A549 (cell line): ENCODE measurements around the gene FAM162A. TPM values are rescaled to one million over a fixed set of nuclear protein-coding genes. Genes with fewer than 3 reads are reported as not detected.

ENCODE experiments used
- ATAC-seq, 2 experiments: fragments of 200-7000 bp in 1 of 2; fragments of >200 bp in 1 of 2; cut with Nextera tagmentation in 1 of 2; cut with Tn5 transposase in 1 of 2; 3 replicates each; pipeline versions ENCODE4 v1.8.0 to v1.9.1; 2018 to 2020; ENCODE audit warnings: mild to moderate bottlenecking in 1 of 2, moderate library complexity in 1 of 2
- CTCF ChIA-PET: fragments of 300-600 bp; sonication (Branson Sonifier 250); formaldehyde crosslinking; extraction: SDS; loops from one replicate; lab custom pipeline; 2021; ENCODE audit warnings: antibody characterized with exemption, inconsistent platforms; lab: Yijun Ruan, JAX
- POLR2A ChIA-PET: fragments of 350-600 bp; formaldehyde crosslinking; extraction: SDS; loops from one replicate; lab custom pipeline; 2021; ENCODE audit warnings: antibody characterized with exemption, inconsistent platforms; lab: Yijun Ruan, JAX
- DNase-seq, 2 experiments: peaks; one replicate each; pipeline versions ENCODE4 v3.0.0 to v3.0.0-alpha.2; 2011 to 2016; ENCODE audit warnings: low read depth in 1 of 2, low spot score in 1 of 2
- FAIRE-seq: peaks from 2 replicates; lab custom pipeline; 2011; peaks lifted over from hg19 to GRCh38; lab: Jason Lieb, UNC
- H3K27ac ChIP-seq, 2 experiments: fragments of >200 bp; sonication (Bioruptor Twin); formaldehyde crosslinking; 3 replicates each; pipeline ENCODE4 v1.5.1; 2016 to 2017
- H3K4me1 ChIP-seq: fragments of >200 bp; sonication (Bioruptor Twin); formaldehyde crosslinking; 3 replicates; pipeline ENCODE4 v1.6.1; 2016
- H3K4me2 ChIP-seq: fragments of >200 bp; sonication (Bioruptor Twin); formaldehyde crosslinking; 3 replicates; pipeline ENCODE4 v1.6.1; 2016
- H3K4me3 ChIP-seq: fragments of >200 bp; sonication (Bioruptor Twin); formaldehyde crosslinking; 3 replicates; pipeline ENCODE4 v1.5.1; 2016
- H3K9me3 ChIP-seq: fragments of >200 bp; sonication (Bioruptor Twin); formaldehyde crosslinking; 3 replicates; pipeline ENCODE4 v1.6.1; 2016
- BHLHE40 ChIP-seq: IDR thresholded peaks from 2 replicates; pipeline ENCODE4 v1.6.1; 2012; ENCODE audit warnings: low read depth, low read length, inconsistent platforms
- CBX2 ChIP-seq: fragments of 200-600 bp; sonication (generic); IDR thresholded peaks from 2 replicates; pipeline ENCODE4 v1.6.1; 2016; ENCODE audit warnings: low read depth, mild to moderate bottlenecking, borderline replicate concordance
- CBX8 ChIP-seq: fragments of 200-600 bp; sonication (generic); IDR thresholded peaks from 2 replicates; pipeline ENCODE4 v1.6.1; 2016
- ESRRA ChIP-seq: fragments of 150-350 bp; IDR thresholded peaks from 2 replicates; pipeline ENCODE4 v1.6.1; 2014; ENCODE audit warnings: mild to moderate bottlenecking, low read length, borderline replicate concordance
- FOSL2 ChIP-seq, 2 experiments: fragments of 450-650 bp in 1 of 2; fragments of >200 bp in 1 of 2; sonication (Bioruptor Twin) in 1 of 2; formaldehyde crosslinking; IDR thresholded peaks; 2 replicates each; pipeline versions ENCODE4 v1.5.0 to v1.6.1; 2016 to 2020; ENCODE audit warnings: mild to moderate bottlenecking in 1 of 2, moderate library complexity in 1 of 2
- FOXS1 ChIP-seq: fragments of 250-450 bp; sonication (Bioruptor Pico); IDR thresholded peaks from 2 replicates; pipeline ENCODE4 v1.5.0; 2020; ENCODE audit warnings: mild to moderate bottlenecking, moderate library complexity
- GATA3 ChIP-seq: IDR thresholded peaks from 2 replicates; pipeline ENCODE4 v1.6.1; 2012; ENCODE audit warnings: borderline replicate concordance
- HOXB13 ChIP-seq: fragments of 250-450 bp; sonication (Bioruptor Pico); IDR thresholded peaks from 2 replicates; pipeline ENCODE4 v1.5.0; 2020; ENCODE audit warnings: low read depth, mild to moderate bottlenecking, moderate library complexity
- HOXB5 ChIP-seq: fragments of 250-450 bp; sonication (Bioruptor Pico); IDR thresholded peaks from 2 replicates; pipeline ENCODE4 v1.5.0; 2020; ENCODE audit warnings: mild to moderate bottlenecking, moderate library complexity
- JUN ChIP-seq, 2 experiments: fragments of >200 bp; sonication (Bioruptor Twin); formaldehyde crosslinking; IDR thresholded peaks; 2 replicates in 1 of 2; 3 replicates in 1 of 2; pipeline ENCODE4 v1.6.1; 2016 to 2017
- KDM1A ChIP-seq: fragments of 200-600 bp; sonication (generic); IDR thresholded peaks from 2 replicates; pipeline ENCODE4 v1.6.1; 2016; ENCODE audit warnings: low read depth, mild to moderate bottlenecking
- KDM5A ChIP-seq: fragments of 200-600 bp; sonication (generic); IDR thresholded peaks from 2 replicates; pipeline ENCODE4 v1.6.1; 2016; ENCODE audit warnings: antibody characterized with exemption, mild to moderate bottlenecking
- MAFK ChIP-seq: fragments of 450-650 bp; IDR thresholded peaks from 2 replicates; pipeline ENCODE4 v1.6.1; 2014; ENCODE audit not compliant: partially characterized antibody
- MAZ ChIP-seq: fragments of 150-350 bp; IDR thresholded peaks from 2 replicates; pipeline ENCODE4 v1.6.1; 2014; ENCODE audit warnings: antibody characterized with exemption, low read depth, low read length, borderline replicate concordance
- NR3C1 ChIP-seq: fragments of >200 bp; sonication (Bioruptor Twin); formaldehyde crosslinking; IDR thresholded peaks from 3 replicates; pipeline ENCODE4 v1.6.1; 2017
- PBX3 ChIP-seq: IDR thresholded peaks from 2 replicates; pipeline ENCODE4 v1.6.1; 2012
- RAD21 ChIP-seq, 2 experiments: fragments of >200 bp in 1 of 2; sonication (Bioruptor Twin) in 1 of 2; formaldehyde crosslinking in 1 of 2; IDR thresholded peaks in 1 of 2; conservative IDR thresholded peaks in 1 of 2; 2 replicates in 1 of 2; 3 replicates in 1 of 2; pipeline ENCODE4 v1.6.1; 2012 to 2018; ENCODE audit warnings: inconsistent platforms in 1 of 2
- RARB ChIP-seq: fragments of 250-450 bp; sonication (Bioruptor Pico); IDR thresholded peaks from 2 replicates; pipeline ENCODE4 v1.8.0; 2021; ENCODE audit warnings: mild to moderate bottlenecking, moderate library complexity
- SMC3 ChIP-seq: fragments of >200 bp; sonication (Bioruptor Twin); formaldehyde crosslinking; IDR thresholded peaks from 3 replicates; pipeline ENCODE4 v1.6.1; 2018; ENCODE audit warnings: inconsistent platforms
- ZC3H11A ChIP-seq: fragments of 450-650 bp; IDR thresholded peaks from 2 replicates; pipeline ENCODE4 v1.6.1; 2014; ENCODE audit warnings: antibody characterized with exemption, mild to moderate bottlenecking
- ZFP36 ChIP-seq: fragments of 450-650 bp; IDR thresholded peaks from 2 replicates; pipeline ENCODE4 v1.6.1; 2014; ENCODE audit warnings: borderline replicate concordance; ENCODE audit not compliant: partially characterized antibody
- ZNF302 ChIP-seq: fragments of 250-450 bp; sonication (Bioruptor Pico); IDR thresholded peaks from 2 replicates; pipeline ENCODE4 v1.9.0; 2021; ENCODE audit warnings: inconsistent platforms, mild to moderate bottlenecking, moderate library complexity
- WGBS: methylation state at CpG from one replicate; pipeline ENCODE4 v1.1.6; 2017; ENCODE audit errors: missing lambda C conversion rate; 5-methylcytosine and 5-hydroxymethylcytosine counted together
- polyA plus RNA-seq, 4 experiments: library from polyadenylated mRNA; depleted of rRNA in 3 of 4; stranded (reverse); fragments of >200 nt; fragmentation: RNase III in 1 of 4; extraction: RNeasy Plus Mini Kit Qiagen cat#74134 plus additional on column Dnase treatment in 1 of 4; gene quantifications; 2 replicates in 3 of 4; 3 replicates in 1 of 4; pipeline ENCODE4 v1.2.3, GENCODE V29; 2011 to 2017
- TF ChIP-seq, protein P1 (sequence below): fragments of 250-450 bp; sonication (Bioruptor Pico); IDR thresholded peaks from 2 replicates; pipeline ENCODE4 v1.5.0; 2021; ENCODE audit warnings: mild to moderate bottlenecking, moderate library complexity, borderline replicate concordance
- TF ChIP-seq, protein P2 (sequence below): fragments of >200 bp; sonication (Bioruptor Twin); formaldehyde crosslinking; IDR thresholded peaks from 2 replicates; pipeline ENCODE4 v1.6.1; 2016
- TF ChIP-seq, protein P3 (sequence below): fragments of 150-350 bp; IDR thresholded peaks from 2 replicates; pipeline ENCODE4 v1.6.1; 2014; ENCODE audit warnings: low read depth, mild to moderate bottlenecking, low read length

The FAM162A gene
- polyA plus RNA-seq, 2 of the 4 experiments (the other 2 are of a cell fraction), result 41.8 to 61.1 TPM

DNA sequence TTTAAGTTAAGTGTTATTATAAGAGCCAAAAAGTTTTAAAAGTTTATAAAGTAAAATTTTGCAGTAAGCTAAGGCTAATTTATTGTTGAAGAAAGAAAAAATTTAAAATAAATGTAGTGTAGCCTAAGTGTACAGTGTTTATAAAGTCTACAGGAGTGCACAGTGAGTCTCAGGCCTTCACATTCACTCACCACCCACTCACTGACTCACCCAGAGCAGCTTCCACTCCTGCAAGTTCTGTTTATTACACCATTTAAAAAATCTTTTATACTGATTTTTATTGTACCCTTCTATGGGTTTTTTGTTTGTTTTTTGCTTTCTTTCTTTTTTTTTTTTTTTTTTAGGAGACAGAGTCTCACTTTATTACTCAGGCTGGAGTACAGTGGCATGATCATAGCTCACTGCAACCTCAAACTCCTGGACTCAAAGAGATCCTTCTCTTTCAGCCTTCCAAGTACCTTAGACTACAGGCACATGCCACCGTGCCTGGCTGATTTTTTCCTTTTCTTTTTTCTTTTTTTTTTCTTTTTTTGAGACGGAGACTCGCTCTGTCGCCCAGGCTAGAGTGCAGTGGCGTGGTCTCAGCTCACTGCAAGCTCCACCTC is 33.1 kb upstream of the FAM162A start:
- Histone ChIP-seq H3K4me3 (no peak overlapping the region), H3K9me3 (no peaks in the 10 kb centered on the region), H3K4me2 (no peak overlapping the region), H3K4me1 (peaks cover 3% of the 10 kb centered on the region; the same call in 1 of the 3 replicates), H3K27ac (no peak overlapping the region)
- CTCF ChIA-PET, result interaction anchor here (0.7 to 1.1 kb wide), 2 partner anchors 45 to 250 kb away, joined by 3 read pairs; no protein-coding TSS in a partner anchor
- ATAC-seq (no peak), FAIRE-seq (no peak)
- POLR2A ChIA-PET, result interaction anchor here (0.7 kb wide), 1 partner anchor 14 kb away, joined by 3 read pairs; no protein-coding TSS in a partner anchor
- TF ChIP-seq KDM1A (no peak), ESRRA (no peak), CBX2 (no peak), HOXB5 (CRISPR knock-in tag) (no peak)
- TF ChIP-seq, all 56 proteins: peak for 0
- WGBS, result 74% methylated on average over 5 of the region's 5 CpGs
- no peak for DNase-seq

DNA sequence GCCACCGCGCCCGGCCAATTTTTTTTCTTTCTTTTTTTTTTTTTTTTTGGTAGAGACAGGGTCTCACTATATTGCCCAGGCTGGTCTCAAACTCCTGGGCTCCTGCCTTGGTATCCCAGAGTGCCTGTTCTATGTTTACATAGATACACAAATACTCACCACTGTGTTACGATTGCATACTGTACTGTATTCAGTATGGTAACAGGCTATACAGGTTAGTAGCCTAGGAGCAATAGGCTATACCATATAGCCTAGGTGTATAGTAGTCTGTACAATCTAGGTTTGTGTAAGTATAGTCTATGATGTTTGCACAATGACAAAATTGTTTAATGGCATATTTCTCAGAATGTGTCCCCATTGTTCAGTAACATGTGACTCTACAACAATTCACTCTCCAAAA is 32.4 kb upstream of the FAM162A start:
- Histone ChIP-seq H3K27ac (no peak overlapping the region), H3K4me2 (no peak overlapping the region), H3K4me3 (no peak overlapping the region), H3K9me3 (no peaks in the 10 kb centered on the region), H3K4me1 (peaks cover 3% of the 10 kb centered on the region; the same call in 1 of the 3 replicates)
- WGBS, result 88% methylated on average over 4 of the region's 4 CpGs
- TF ChIP-seq, protein P1, sequence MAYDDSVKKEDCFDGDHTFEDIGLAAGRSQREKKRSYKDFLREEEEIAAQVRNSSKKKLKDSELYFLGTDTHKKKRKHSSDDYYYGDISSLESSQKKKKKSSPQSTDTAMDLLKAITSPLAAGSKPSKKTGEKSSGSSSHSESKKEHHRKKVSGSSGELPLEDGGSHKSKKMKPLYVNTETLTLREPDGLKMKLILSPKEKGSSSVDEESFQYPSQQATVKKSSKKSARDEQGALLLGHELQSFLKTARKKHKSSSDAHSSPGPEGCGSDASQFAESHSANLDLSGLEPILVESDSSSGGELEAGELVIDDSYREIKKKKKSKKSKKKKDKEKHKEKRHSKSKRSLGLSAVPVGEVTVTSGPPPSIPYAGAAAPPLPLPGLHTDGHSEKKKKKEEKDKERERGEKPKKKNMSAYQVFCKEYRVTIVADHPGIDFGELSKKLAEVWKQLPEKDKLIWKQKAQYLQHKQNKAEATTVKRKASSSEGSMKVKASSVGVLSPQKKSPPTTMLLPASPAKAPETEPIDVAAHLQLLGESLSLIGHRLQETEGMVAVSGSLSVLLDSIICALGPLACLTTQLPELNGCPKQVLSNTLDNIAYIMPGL (CRISPR knock-in tag), result no peak
- TF ChIP-seq, protein P2, sequence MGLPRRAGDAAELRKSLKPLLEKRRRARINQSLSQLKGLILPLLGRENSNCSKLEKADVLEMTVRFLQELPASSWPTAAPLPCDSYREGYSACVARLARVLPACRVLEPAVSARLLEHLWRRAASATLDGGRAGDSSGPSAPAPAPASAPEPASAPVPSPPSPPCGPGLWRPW, result no peak
- TF ChIP-seq ZNF302 (CRISPR knock-in tag) (no peak), MAZ (no peak), KDM5A (no peak), ESRRA (no peak), RARB (CRISPR knock-in tag) (no peak), GATA3 (no peak), ZFP36 (no peak), CBX8 (no peak), CBX2 (no peak)
- TF ChIP-seq, protein P3, sequence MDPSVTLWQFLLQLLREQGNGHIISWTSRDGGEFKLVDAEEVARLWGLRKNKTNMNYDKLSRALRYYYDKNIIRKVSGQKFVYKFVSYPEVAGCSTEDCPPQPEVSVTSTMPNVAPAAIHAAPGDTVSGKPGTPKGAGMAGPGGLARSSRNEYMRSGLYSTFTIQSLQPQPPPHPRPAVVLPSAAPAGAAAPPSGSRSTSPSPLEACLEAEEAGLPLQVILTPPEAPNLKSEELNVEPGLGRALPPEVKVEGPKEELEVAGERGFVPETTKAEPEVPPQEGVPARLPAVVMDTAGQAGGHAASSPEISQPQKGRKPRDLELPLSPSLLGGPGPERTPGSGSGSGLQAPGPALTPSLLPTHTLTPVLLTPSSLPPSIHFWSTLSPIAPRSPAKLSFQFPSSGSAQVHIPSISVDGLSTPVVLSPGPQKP, result no peak
- no peak for DNase-seq
- ChIA-PET POLR2A (no interaction called here), CTCF (no interaction called here)
- no peak for ATAC-seq
- no peak for FAIRE-seq

- no peak overlapping the region for H3K4me2 ChIP-seq
- H3K4me1 ChIP-seq, result peaks cover 3% of the 10 kb centered on the region; the same call in 1 of the 3 replicates
- 58% methylated on average over 2 of the region's 2 CpGs for WGBS
- ATAC-seq (peak in 1 of 2 experiments; percentile 30; a peak in 2 of 6 replicates), FAIRE-seq (no peak), DNase-seq (no peak)
- POLR2A ChIA-PET, result no interaction called here
- no peak for TF ChIP-seq PBX3
- no peak for TF ChIP-seq KDM5A
- no peak for TF ChIP-seq FOXS1 (CRISPR knock-in tag)
- no peak for TF ChIP-seq BHLHE40
- no peak for TF ChIP-seq FOSL2 (IDR thresholded peaks at IDR 0.05)
- TF ChIP-seq FOSL2 (CRISPR knock-in tag; IDR thresholded peaks at IDR 0.05), result no peak
- no peak for TF ChIP-seq ZC3H11A
- TF ChIP-seq, protein P3, result no peak
- TF ChIP-seq ZNF302 (CRISPR knock-in tag), result no peak
- TF ChIP-seq CBX8, result no peak
- no peak for TF ChIP-seq CBX2
- no peak for TF ChIP-seq SMC3
- no peak for TF ChIP-seq JUN (IDR thresholded peaks at IDR 0.05)
- TF ChIP-seq ZFP36, result no peak
- no peak for TF ChIP-seq ESRRA
- TF ChIP-seq HOXB13 (CRISPR knock-in tag), result no peak
- no peak for TF ChIP-seq RAD21 (conservative IDR thresholded peaks at IDR 0.05 in 1 of 2, IDR thresholded peaks at IDR 0.05 in 1 of 2)
- no peak for TF ChIP-seq NR3C1
- TF ChIP-seq KDM1A, result no peak
- no peak for TF ChIP-seq MAFK
- no peak overlapping the region for H3K27ac ChIP-seq
- no peak overlapping the region for H3K4me3 ChIP-seq
- CTCF ChIA-PET, result interaction anchor here (0.6 to 1.2 kb wide), 3 partner anchors 47 to 705 kb away, joined by 3 to 4 read pairs (median 3); no protein-coding TSS in a partner anchor
- H3K9me3 ChIP-seq, result no peaks in the 10 kb centered on the region
Observed at GRCh38 chr3:122353215-122353614, 30.8 kb upstream of the FAM162A start.
